ENCODE data around the gene CPZ.

DNA sequence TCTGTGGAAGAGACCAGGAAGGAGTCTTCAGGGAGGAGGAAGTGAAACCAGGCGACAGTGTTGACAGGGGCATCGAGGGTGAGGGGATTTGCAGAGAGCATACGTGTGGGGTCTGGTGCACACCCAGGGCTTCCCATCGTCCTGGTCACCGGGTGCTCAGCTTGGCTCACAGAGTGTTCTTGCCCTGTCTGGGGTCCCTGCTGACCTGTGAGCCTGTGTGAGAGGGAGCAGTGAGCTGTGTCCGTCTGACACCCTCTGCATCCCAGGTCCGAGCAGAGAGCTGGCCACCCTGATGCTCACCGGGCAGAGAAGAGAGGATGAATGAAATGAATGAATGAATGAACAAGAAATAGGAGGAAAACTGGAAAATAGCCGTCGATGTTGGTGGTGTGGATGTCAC, 46.5 kb downstream of the CPZ start:
- no peak for TF ChIP-seq EZH2phosphoT487 (IDR thresholded peaks at IDR 0.05; ENCODE audit: unreplicated experiment)
- TF ChIP-seq POLR2AphosphoS5 (IDR thresholded peaks at IDR 0.05; ENCODE audit: low read depth) = no peak
- TF ChIP-seq CTCF (conservative IDR thresholded peaks at IDR 0.05; ENCODE audit: low read depth in 2 of 2) = no peak
- no peak for TF ChIP-seq EZH2 (IDR thresholded peaks at IDR 0.05; ENCODE audit: low read depth, unreplicated experiment)
- TF ChIP-seq, protein P1, sequence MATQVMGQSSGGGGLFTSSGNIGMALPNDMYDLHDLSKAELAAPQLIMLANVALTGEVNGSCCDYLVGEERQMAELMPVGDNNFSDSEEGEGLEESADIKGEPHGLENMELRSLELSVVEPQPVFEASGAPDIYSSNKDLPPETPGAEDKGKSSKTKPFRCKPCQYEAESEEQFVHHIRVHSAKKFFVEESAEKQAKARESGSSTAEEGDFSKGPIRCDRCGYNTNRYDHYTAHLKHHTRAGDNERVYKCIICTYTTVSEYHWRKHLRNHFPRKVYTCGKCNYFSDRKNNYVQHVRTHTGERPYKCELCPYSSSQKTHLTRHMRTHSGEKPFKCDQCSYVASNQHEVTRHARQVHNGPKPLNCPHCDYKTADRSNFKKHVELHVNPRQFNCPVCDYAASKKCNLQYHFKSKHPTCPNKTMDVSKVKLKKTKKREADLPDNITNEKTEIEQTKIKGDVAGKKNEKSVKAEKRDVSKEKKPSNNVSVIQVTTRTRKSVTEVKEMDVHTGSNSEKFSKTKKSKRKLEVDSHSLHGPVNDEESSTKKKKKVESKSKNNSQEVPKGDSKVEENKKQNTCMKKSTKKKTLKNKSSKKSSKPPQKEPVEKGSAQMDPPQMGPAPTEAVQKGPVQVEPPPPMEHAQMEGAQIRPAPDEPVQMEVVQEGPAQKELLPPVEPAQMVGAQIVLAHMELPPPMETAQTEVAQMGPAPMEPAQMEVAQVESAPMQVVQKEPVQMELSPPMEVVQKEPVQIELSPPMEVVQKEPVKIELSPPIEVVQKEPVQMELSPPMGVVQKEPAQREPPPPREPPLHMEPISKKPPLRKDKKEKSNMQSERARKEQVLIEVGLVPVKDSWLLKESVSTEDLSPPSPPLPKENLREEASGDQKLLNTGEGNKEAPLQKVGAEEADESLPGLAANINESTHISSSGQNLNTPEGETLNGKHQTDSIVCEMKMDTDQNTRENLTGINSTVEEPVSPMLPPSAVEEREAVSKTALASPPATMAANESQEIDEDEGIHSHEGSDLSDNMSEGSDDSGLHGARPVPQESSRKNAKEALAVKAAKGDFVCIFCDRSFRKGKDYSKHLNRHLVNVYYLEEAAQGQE (IDR thresholded peaks at IDR 0.05; ENCODE audit: unreplicated experiment) = no peak
- TF ChIP-seq CREB1 (CRISPR knock-in tag; IDR thresholded peaks at IDR 0.05; ENCODE audit: low read depth) = no peak
- TF ChIP-seq ZNF114 (CRISPR knock-in tag; IDR thresholded peaks at IDR 0.05) = no peak
- no peak for TF ChIP-seq ZNF331 (CRISPR knock-in tag; IDR thresholded peaks at IDR 0.05; ENCODE audit: low read depth)
- TF ChIP-seq JUNB (IDR thresholded peaks at IDR 0.05; ENCODE audit: unreplicated experiment) = no peak

Measured in GM23338 (cell line).